Upper lobe of left lung (tissue), 6 donors: ENCODE results near the gene FAIM. TPM values are rescaled to one million over a fixed set of nuclear protein-coding genes. Genes with fewer than 3 reads are reported as not detected.
"Not testable (repeated sequence)": the region's sequence is repeated elsewhere in the genome, so short reads cannot be mapped to it uniquely, and the experiment has no call there.

Experiments used
- ATAC-seq, 2 donors: fragments of 200-7000 bp; cut with Tn5 transposase; one replicate each; pipeline ENCODE4 v1.9.1; 2022; ENCODE audit warnings: mild to moderate bottlenecking in 2 of 2, moderate library complexity in 2 of 2; ENCODE audit not compliant: low FRiP score in 2 of 2
- DNase-seq, 2 donors: peaks; one replicate each; pipeline ENCODE4 v3.0.0-alpha.2; 2019 to 2020
- H3K27ac ChIP-seq, 4 donors: fragments of 200-600 bp; sonication (generic); one replicate each; pipeline ENCODE4 v1.5.1; 2016 to 2019
- H3K27me3 ChIP-seq, 4 donors: fragments of 200-600 bp; sonication (generic); one replicate each; pipeline ENCODE4 v1.5.1; 2017 to 2019
- H3K36me3 ChIP-seq, 4 donors: fragments of 200-600 bp; sonication (generic); one replicate each; pipeline ENCODE4 v1.5.1; 2016 to 2019
- H3K4me1 ChIP-seq, 4 donors: fragments of 200-600 bp; sonication (generic); one replicate each; pipeline ENCODE4 v1.5.1; 2018 to 2019
- H3K4me3 ChIP-seq, 4 donors: fragments of 200-600 bp; sonication (generic); one replicate each; pipeline ENCODE4 v1.5.1; 2017 to 2019; ENCODE audit warnings: mild to moderate bottlenecking in 2 of 4, moderate library complexity in 1 of 4
- H3K9me3 ChIP-seq, 4 donors: fragments of 200-600 bp; sonication (generic); one replicate each; pipeline ENCODE4 v1.5.1; 2018 to 2019
- CTCF ChIP-seq, 6 experiments: fragments of 450-650 bp in 4 of 6; fragments of 200-600 bp in 2 of 6; sonication (generic) in 2 of 6; IDR thresholded peaks; one replicate each; pipeline ENCODE4 v1.5.1; 2016 to 2019; ENCODE audit warnings: antibody characterized with exemption in 6 of 6
- EP300 ChIP-seq, 4 donors: sonication (generic); formaldehyde crosslinking; IDR thresholded peaks; one replicate each; pipeline ENCODE4 v1.5.1; 2017; ENCODE audit warnings: antibody characterized with exemption in 4 of 4, control low read depth in 2 of 4
- POLR2A ChIP-seq, 4 donors: fragments of 450-650 bp; IDR thresholded peaks; one replicate each; pipeline ENCODE4 v1.5.1; 2016 to 2017; ENCODE audit warnings: antibody characterized with exemption in 4 of 4, mild to moderate bottlenecking in 2 of 4
- POLR2AphosphoS5 ChIP-seq, 2 donors: sonication (generic); formaldehyde crosslinking; IDR thresholded peaks; one replicate each; pipeline ENCODE4 v1.5.1; 2017; ENCODE audit warnings: antibody characterized with exemption in 2 of 2
- WGBS, 2 donors: methylation state at CpG; one replicate each; pipeline ENCODE4 v1.1.5; 2017 to 2018; 5-methylcytosine and 5-hydroxymethylcytosine counted together
- total RNA-seq, 6 donors: library from RNA; depleted of rRNA in 4 of 6; stranded (reverse); fragments of >200 nt in 4 of 6; gene quantifications; one replicate each; pipeline versions ENCODE4 v1.1.0 to v1.2.1, GENCODE V29; 2016 to 2021
- donor health status: DM: no; HTN: no; CAD: no; lungs with moderate emphysema.
- donor health status: DM: no; HTN: yes; CAD: no; lungs with severe emphysema.

The FAIM gene
- total RNA-seq, 6 donors from 2014 or later: 7.5 to 32.7 (median 14.5) TPM

- H3K27me3 ChIP-seq: no peaks in the 10 kb centered on the region
- no peaks in the 10 kb centered on the region for H3K4me1 ChIP-seq
- TF ChIP-seq CTCF (IDR thresholded peaks at IDR 0.05) (no peak), EP300 (IDR thresholded peaks at IDR 0.05) (no peak), POLR2A (IDR thresholded peaks at IDR 0.05) (no peak), POLR2AphosphoS5 (IDR thresholded peaks at IDR 0.05) (no peak)
- no peak overlapping the region for H3K4me3 ChIP-seq
- no peak for DNase-seq
- no peak for ATAC-seq
- peaks cover 0 to 23% (median 3%) of the 10 kb centered on the region in 4 donors for H3K36me3 ChIP-seq
- H3K9me3 ChIP-seq: no peaks in the 10 kb centered on the region
- no peak overlapping the region for H3K27ac ChIP-seq
Measured at GRCh38 chr3:138567403-138567802, 41.2 kb upstream of the FAIM start.

GRCh38 chr3:138569090-138569489 is 39.5 kb upstream of the FAIM start:
- ATAC-seq (no peak), DNase-seq (no peak)
- Histone ChIP-seq H3K27ac (no peak overlapping the region), H3K36me3 (peaks cover 0 to 29% (median 3%) of the 10 kb centered on the region in 4 donors), H3K4me3 (no peak overlapping the region), H3K4me1 (no peaks in the 10 kb centered on the region), H3K9me3 (no peaks in the 10 kb centered on the region), H3K27me3 (no peaks in the 10 kb centered on the region)
- TF ChIP-seq CTCF (IDR thresholded peaks at IDR 0.05) (no peak), EP300 (IDR thresholded peaks at IDR 0.05) (no peak), POLR2A (IDR thresholded peaks at IDR 0.05) (no peak), POLR2AphosphoS5 (IDR thresholded peaks at IDR 0.05) (no peak)
- whole genome bisulfite sequencing, 2 donors: 71 to 83% methylated on average over 2 of the region's 2 CpGs

- DNase-seq, H3K9me3 ChIP-seq, ATAC-seq, H3K4me3 ChIP-seq, H3K4me1 ChIP-seq, H3K27ac ChIP-seq, H3K27me3 ChIP-seq: not testable (repeated sequence)
- peaks cover 0 to 34% (median 3%) of the 10 kb centered on the region in 4 donors for H3K36me3 ChIP-seq
- WGBS, 2 donors: 91 to 92% methylated on average over 8 of the region's 8 CpGs
Measured at GRCh38 chr3:138569624-138570023, 38.9 kb upstream of the FAIM start.

- DNase-seq (no peak), ATAC-seq (no peak)
- Histone ChIP-seq H3K9me3 (no peaks in the 10 kb centered on the region), H3K27me3 (no peaks in the 10 kb centered on the region), H3K36me3 (peaks cover 0 to 26% (median 4%) of the 10 kb centered on the region in 4 donors), H3K4me3 (no peak overlapping the region), H3K27ac (no peak overlapping the region), H3K4me1 (peaks cover 0 to 2% (median 0%) of the 10 kb centered on the region in 4 donors)
- no peak for TF ChIP-seq POLR2AphosphoS5 (IDR thresholded peaks at IDR 0.05)
- no peak for TF ChIP-seq EP300 (IDR thresholded peaks at IDR 0.05)
- TF ChIP-seq CTCF (IDR thresholded peaks at IDR 0.05): no peak
- no peak for TF ChIP-seq POLR2A (IDR thresholded peaks at IDR 0.05)
- WGBS, 2 donors: 94 to 100% methylated on average over 1 of the region's 1 CpG
Measured at GRCh38 chr3:138573138-138573537, 35.4 kb upstream of the FAIM start.

- ATAC-seq: no peak
- H3K36me3 ChIP-seq: peaks cover 0 to 13% (median 1%) of the 10 kb centered on the region in 4 donors
- TF ChIP-seq CTCF (IDR thresholded peaks at IDR 0.05): no peak
- TF ChIP-seq POLR2AphosphoS5 (IDR thresholded peaks at IDR 0.05): no peak
- TF ChIP-seq EP300 (IDR thresholded peaks at IDR 0.05): no peak
- no peak for TF ChIP-seq POLR2A (IDR thresholded peaks at IDR 0.05)
- no peaks in the 10 kb centered on the region for H3K27me3 ChIP-seq
- H3K4me1 ChIP-seq: peaks cover 0 to 8% (median 2%) of the 10 kb centered on the region in 4 donors
- DNase-seq: no peak
- no peaks in the 10 kb centered on the region for H3K9me3 ChIP-seq
- 64 to 77% methylated on average over 4 of the region's 4 CpGs for WGBS, 2 donors
- H3K4me3 ChIP-seq: no peak overlapping the region
- H3K27ac ChIP-seq: no peak overlapping the region
Measured at GRCh38 chr3:138578141-138578540, 30.4 kb upstream of the FAIM start.
